GM18867 (cell line): Measurements from ENCODE around the gene FANCB.

Source experiments
- ATAC-seq: cut with Tn5 transposase; IDR thresholded peaks from one replicate; pipeline ENCODE4 v1.9.1; 2021; ENCODE audit warnings: mild to moderate bottlenecking, moderate library complexity; ENCODE audit not compliant: unreplicated experiment

Gene FANCB

GRCh38 chrX:14872851-14873675 is at the start of gene FANCB, which contains the start of gene MOSPD2:
TSS of gene FANCB (minus strand) at chrX:14873069. CDS start at chrX:14865510, 7,559 bp downstream.
TSS of gene MOSPD2 (plus strand) at chrX:14873421. CDS start at chrX:14873529, 108 bp downstream.
- ATAC-seq: peak; percentile 97

- no peak for ATAC-seq
Measured at GRCh38 chrX:14922437-14922836, 49.6 kb upstream of the FANCB start.

GRCh38 chrX:14920196-14920595 is 47.3 kb upstream of the FANCB start:
- ATAC-seq: no peak

- ATAC-seq: no peak
Measured at GRCh38 chrX:14919407-14919806, 46.5 kb upstream of the FANCB start.

- ATAC-seq: no peak
Measured at GRCh38 chrX:14916017-14916674, 43.3 kb upstream of the FANCB start.

- ATAC-seq: no peak
Measured at GRCh38 chrX:14915596-14915995, 42.7 kb upstream of the FANCB start.

- no peak for ATAC-seq
Measured at GRCh38 chrX:14913241-14913640, 40.4 kb upstream of the FANCB start.

GRCh38 chrX:14903891-14904290 is 31.0 kb upstream of the FANCB start:
- ATAC-seq: no peak

- no peak for ATAC-seq
Measured at GRCh38 chrX:14902537-14902936, 29.7 kb upstream of the FANCB start.

- peak; percentile 81 for ATAC-seq
Measured at GRCh38 chrX:14899607-14900006, 26.7 kb upstream of the FANCB start.

GRCh38 chrX:14897042-14897441 is 24.2 kb upstream of the FANCB start:
- no peak for ATAC-seq

GRCh38 chrX:14896273-14896672 is 23.4 kb upstream of the FANCB start:
- peak; percentile 46 for ATAC-seq

- no peak for ATAC-seq
Measured at GRCh38 chrX:14886252-14886651, 13.4 kb upstream of the FANCB start.

- ATAC-seq: no peak
Measured at GRCh38 chrX:14884714-14885113, 11.8 kb upstream of the FANCB start.

- no peak for ATAC-seq
Measured at GRCh38 chrX:14883826-14884225, 11.0 kb upstream of the FANCB start.

GRCh38 chrX:14875624-14876023 is 2.8 kb upstream of the FANCB start:
- no peak for ATAC-seq

GRCh38 chrX:14873676-14874049 is 794 bp upstream of the FANCB start:
- no peak for ATAC-seq

- ATAC-seq: no peak
Measured at GRCh38 chrX:14872355-14872754, 514 bp downstream of the FANCB start.

- ATAC-seq: no peak
Measured at GRCh38 chrX:14871767-14872166, 1.1 kb downstream of the FANCB start.

- no peak for ATAC-seq
Measured at GRCh38 chrX:14865201-14865600, 7.7 kb downstream of the FANCB start.

GRCh38 chrX:14864631-14865030 is 8.2 kb downstream of the FANCB start:
- ATAC-seq: no peak

- ATAC-seq: no peak
Measured at GRCh38 chrX:14851526-14851925, 21.3 kb downstream of the FANCB start.
